ENCODE data around the gene LRCH1.

Gene LRCH1

DNA sequence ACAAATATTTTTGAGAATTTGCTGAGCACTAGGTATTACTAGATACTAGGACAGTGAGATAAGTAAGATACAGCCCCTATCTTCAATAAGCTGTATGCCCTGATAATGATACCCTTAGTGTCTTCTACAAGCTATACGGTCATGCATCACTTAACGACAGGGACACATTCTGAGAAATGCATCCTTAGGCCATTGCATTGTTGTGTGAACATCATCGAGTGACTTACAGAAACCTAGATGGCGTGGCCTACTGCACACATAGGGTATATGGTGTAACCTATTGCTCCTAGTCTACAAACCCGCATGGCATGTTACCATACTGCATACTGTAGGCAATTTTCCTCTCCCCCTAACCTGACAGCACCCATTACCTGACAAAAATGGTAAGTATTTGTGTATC lies 64.9 kb downstream of the LRCH1 start:
- TF ChIP-seq CTCF (IDR thresholded peaks at IDR 0.05; ENCODE audit: low read depth, low read length, missing control alignments): no peak
- DNase-seq (ENCODE audit: low read depth): no peak
- H3K4me3 ChIP-seq (ENCODE audit: low read depth, low read length): no peak overlapping the region

DNA sequence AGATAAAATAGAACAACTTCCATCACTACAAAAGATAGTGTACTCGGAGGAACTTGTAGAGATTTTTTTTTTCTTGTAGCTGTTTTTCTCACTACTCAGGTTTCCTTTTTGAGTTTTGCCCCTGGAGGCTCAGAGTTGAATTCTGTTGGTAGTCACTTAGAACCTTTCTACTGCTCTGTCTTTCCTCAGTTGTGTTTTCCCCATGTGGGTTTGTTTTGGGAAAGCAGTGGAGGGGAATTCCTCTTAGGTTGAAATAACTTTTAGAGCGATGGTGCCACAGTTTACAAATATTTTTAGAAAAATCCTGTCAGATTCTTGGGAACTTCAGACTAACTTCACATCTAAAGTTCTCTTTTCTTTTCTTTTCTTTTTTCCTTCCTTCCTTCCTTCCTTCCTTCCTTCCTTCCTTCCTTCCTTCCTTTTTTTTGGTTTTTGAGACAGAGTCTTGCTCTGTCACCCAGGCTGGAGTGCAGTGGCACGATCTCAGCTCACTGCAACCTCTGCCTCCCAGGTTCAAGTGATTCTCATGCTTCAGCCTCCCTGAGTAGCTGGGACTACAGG lies 65.8 kb downstream of the LRCH1 start:
- no peak for TF ChIP-seq CTCF (IDR thresholded peaks at IDR 0.05; ENCODE audit: low read depth, low read length, missing control alignments)
- H3K4me3 ChIP-seq (ENCODE audit: low read depth, low read length): no peak overlapping the region; the same call in 1 of the 2 replicates
- DNase-seq (ENCODE audit: low read depth): no peak

GRCh38 chr13:46620029-46620428 lies 67.1 kb downstream of the LRCH1 start:
- peak overlapping the region; percentile 4; the same call in 1 of the 2 replicates for H3K4me3 ChIP-seq (ENCODE audit: low read depth, low read length)
- no peak for DNase-seq (ENCODE audit: low read depth)
- no peak for TF ChIP-seq CTCF (IDR thresholded peaks at IDR 0.05; ENCODE audit: low read depth, low read length, missing control alignments)

DNA sequence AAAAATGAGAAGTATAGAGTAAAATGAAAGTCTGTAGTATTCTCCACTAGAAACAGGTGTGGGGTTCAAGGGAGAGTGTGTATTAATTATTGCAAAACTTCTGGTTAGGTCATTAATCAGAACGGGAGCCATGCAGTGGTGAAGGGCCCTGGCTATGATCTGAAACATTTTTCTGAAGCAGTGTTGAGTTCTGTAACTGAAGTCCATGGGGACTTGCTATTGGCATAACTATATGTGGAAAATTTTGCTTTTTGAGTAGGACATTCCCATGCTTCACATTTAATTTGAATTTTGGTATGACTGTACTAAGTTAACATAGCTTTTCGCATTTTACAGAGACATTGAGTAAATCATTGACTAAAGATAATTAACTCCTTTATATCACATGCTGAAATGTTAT lies 67.5 kb downstream of the LRCH1 start:
- DNase-seq (ENCODE audit: low read depth): no peak
- TF ChIP-seq CTCF (IDR thresholded peaks at IDR 0.05; ENCODE audit: low read depth, low read length, missing control alignments): no peak
- H3K4me3 ChIP-seq (ENCODE audit: low read depth, low read length): no peak overlapping the region

DNA sequence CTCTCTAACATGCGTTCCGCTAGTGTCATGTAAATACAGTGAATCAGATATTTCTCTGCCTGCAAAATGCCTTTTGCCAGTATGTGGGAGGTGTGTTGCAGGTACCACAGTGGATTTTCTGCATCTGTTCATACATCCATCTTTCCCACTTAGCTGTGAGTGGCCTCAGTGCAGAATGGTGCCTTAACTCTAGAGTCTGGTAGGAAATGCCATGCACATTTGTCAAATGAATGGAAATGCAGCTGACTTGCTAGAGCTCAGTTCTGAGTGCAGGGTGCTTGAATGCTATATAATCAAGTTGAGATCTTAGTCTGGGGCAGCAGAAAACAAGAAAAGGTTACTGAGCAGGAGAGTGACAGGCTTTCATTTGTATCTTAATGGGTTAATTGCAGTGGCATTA lies 68.2 kb downstream of the LRCH1 start:
- TF ChIP-seq CTCF (IDR thresholded peaks at IDR 0.05; ENCODE audit: low read depth, low read length, missing control alignments): no peak
- no peak overlapping the region for H3K4me3 ChIP-seq (ENCODE audit: low read depth, low read length)
- no peak for DNase-seq (ENCODE audit: low read depth)

DNA sequence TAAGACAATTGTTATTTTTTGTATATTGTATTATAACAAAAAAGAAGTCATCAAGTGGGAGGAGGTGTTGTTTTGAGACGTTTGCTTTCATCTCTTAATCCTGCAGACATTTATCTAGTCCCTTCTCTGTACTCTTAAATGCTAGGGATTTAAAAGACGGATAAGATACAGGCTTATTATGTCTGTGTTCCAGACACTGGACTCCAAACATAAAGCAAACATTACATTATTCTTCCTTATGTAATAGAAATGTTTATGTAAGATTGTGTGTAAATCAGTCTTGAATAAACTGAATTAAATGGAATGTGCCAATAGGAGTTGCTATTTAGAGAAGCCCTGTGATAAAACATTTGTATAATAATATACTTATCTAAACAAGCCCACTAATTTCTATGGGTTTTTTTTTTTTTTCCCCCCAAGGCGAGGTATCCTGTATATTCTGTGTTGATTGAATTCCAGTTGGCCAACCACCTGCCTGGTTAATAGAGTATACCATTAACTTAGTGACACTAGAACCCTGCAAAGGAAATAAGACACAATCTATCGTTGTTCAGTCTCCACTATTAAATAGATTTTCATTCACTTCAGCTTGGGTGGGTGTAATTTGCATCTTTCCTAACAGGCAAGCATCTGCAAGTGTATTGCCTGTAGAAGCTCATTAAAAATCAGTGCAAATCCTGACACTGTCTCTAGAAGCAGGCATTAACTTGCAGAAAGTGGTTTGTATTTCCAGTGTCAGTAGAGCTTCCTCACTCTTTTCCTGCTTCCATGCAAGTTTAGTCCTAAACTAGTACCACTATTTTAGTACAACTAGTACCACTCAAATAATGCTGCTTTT lies 69.0 kb downstream of the LRCH1 start:
- no peak for TF ChIP-seq CTCF (IDR thresholded peaks at IDR 0.05; ENCODE audit: low read depth, low read length, missing control alignments)
- DNase-seq (ENCODE audit: low read depth): no peak
- H3K4me3 ChIP-seq (ENCODE audit: low read depth, low read length): no peak overlapping the region

All from GM12864 (cell line).